HG02610 (cell line): ENCODE measurements around the gene NPHS2.
"Not testable (repeated sequence)": the region's sequence is repeated elsewhere in the genome, so short reads cannot be mapped to it uniquely, and the experiment has no call there.

Experiments
- ATAC-seq: cut with Tn5 transposase; IDR thresholded peaks from one replicate; pipeline ENCODE4 v1.9.1; 2021; ENCODE audit warnings: mild to moderate bottlenecking, moderate library complexity; ENCODE audit not compliant: unreplicated experiment

NPHS2 gene

DNA sequence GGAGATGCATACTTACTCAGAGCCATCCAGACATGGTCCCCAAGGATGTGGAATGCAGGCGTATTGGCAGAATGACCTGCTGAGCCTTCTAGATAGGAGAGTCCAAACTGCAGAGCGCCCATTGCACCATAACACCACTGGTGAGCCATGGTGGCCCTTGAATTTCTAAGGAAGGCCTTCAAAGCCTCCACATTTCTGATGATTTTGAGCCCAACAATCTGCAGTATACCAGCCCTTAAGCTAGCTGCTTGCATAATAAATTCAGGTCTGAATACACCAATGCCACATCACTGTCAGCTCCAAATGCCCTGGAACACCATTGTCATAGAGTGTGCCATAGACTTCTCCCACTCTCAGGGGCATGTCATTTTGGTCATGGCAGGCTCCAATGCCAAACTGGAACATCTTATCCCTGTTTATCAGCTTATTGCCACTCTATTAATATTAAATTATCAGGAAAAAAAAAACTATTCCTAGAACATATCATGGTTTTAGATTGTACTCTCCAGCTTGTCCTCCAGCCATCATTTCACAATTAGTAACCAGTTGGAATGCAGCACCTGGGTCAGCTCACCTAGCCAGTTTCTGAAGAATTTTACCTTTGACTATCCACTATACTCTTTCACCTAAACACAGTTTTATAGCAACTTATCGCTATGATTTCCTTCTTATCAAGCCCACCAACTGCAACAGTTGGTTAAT is 26.9 kb downstream of the NPHS2 start:
- ATAC-seq: no peak

DNA sequence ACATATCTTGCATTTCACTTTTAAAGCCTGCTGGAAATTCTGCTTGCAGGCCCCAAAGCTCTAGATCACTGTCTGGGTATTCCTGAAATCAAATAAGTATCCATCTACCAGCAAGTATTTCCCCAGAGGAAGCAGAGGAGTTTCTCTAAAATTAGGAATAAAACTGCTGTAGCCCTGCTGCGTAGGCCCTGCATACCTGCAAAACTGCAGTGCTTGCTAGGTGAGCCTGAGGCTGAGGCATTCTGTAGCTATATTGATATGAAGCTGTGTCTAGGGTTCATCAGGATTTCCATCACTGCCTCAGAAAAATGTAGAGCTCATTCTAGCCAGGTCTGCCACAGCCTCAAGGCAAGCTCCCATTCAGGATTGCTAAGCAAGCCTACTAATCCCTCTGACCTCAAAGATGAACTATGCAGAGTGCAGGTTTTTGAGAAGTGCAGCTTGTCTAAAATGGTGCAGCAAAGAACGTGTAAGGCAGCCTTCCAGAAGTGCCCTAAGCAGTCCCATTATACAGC is 28.7 kb downstream of the NPHS2 start:
- no peak for ATAC-seq

DNA sequence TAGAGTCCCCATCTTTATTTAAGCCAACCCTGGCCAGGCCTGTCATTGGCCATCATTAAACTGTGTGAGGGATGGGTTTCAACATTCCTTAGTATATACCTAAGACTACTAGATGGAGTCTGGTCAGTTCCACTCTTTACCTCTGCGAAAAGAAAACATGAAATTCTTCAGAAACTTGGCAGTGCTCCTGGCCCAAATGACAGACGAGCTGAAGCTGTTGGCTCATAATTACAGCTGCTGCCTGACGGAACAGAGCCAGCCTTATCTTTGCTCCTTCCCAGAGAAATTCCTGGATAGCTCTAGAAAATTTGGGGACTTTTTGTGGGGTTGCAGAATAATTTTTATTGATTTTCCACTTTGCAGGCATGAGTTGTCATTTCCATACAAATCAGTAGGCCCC is 30.4 kb downstream of the NPHS2 start:
- ATAC-seq: no peak

DNA sequence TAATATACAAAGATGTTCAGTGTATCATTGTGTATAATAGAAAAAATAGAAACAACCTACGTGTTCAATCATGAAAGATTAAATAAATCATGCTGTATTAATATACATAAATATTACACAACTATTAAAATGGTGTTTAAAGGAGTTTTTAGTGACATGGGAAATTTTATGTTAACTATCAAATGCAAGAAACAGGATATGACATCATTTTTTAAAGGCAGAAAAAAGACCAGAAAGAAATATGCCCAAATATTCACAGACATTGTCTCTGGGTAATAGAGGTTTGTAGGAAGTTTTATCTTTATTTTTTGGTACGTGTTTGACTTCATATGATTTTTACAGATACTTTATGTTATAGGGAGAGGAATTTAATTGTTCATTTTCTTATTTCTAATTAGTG is 34.0 kb downstream of the NPHS2 start:
- ATAC-seq: no peak

DNA sequence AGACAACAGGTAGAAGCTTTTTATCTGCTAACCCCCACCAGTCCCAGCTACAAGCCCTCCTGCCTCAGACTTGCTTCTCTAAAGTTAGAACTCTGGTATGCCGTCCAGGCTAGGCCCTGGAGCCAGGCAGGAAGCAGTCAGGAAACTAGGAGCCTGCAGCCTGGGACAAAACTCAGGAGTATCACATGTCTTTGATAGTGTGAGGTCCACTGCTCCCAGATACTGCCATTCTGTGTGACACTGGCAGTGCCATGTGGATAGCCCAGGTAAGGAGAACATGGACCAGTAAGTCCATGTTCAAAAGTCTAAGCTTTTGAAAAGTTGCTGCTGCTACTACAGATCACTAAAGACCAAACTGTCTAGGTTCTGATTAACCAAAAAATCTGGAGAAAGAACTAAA is 45.4 kb downstream of the NPHS2 start:
- no peak for ATAC-seq

DNA sequence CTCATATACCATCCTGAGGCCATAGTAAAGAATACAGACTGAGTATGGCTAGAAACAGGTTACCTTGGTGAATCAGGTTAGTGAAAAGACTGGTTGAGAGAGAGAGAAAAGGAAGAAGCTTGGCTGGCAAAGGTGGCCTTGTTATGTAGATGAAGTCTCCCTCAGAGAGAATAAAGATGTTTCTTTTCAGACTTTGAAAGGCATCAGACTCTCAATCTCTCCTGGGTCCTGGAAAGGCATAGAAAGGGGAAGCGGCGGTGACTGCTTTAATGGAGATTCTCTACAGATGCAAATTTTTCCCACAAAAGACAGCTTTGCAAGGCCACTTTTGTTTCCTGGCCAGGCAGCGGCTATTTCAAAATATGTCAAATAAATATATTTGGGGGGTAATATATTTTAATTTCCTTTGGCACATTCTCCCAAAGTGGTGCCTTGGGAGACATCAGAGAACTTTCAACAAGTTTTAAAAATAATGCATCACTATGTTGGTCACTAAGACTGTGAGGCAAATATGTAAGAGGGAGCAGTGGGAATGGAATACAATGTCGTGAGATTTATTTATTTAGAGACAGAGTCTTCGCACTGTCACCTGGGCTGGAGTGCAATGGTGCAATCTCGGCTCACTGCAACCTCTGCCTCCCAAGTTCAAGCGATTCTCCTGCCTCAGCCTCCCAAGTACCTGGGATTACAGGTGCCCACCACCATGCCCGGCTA is 46.1 kb downstream of the NPHS2 start:
- ATAC-seq: no peak

DNA sequence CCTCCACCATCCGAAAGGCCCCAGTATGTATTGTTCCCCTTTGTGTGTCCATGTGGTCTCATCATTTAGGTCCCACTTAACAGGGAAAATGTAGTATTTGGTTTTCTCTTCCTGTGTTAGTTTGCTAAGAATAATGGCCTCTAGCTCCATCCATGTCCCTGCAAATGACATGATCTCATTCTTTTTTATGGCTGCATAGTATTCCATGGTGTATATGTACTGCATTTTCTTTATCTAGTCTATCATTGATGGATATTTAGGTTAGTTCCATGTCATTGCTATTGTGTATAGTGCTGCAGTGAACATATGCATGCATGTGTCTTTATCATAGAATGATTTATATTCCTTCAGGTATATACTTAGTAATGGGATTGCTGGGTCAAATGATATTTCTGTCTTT is 57.2 kb downstream of the NPHS2 start:
- not testable (repeated sequence) for ATAC-seq

DNA sequence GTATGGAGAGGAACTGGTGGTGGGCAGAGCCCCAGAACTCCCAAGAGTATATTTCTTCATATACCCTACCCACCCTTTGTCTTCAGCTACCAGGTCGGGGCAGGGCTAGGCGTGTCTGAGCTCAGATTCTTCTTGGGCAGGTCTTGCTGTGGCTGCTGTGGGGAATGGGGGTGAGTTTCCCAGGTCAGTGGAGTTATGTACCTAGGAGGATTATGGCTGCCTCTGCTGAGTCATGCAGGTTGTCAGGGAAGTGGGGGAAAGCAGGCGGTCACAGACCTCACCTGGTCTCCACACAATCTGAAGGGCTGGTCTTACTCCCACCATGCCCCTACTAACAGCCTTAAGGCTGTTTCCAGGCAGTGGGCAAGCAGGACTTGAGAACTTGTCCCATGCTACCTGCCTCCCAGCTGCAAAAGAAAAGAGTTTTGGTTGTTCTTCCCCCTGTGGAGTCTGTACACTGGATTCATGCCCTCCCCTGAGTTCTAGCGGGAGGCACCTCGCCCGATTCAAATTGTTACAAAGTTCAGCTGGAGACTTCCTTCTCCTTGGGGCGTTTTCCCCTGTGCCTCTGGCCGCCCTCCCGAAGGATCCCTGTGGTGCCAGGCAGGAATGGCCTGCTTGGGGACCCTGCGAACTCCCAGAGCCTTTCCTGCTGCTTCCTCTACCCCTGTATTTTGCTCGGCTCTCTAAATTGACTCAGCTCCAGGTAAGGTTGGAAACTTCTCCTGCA is 58.6 kb downstream of the NPHS2 start:
- ATAC-seq: no peak

DNA sequence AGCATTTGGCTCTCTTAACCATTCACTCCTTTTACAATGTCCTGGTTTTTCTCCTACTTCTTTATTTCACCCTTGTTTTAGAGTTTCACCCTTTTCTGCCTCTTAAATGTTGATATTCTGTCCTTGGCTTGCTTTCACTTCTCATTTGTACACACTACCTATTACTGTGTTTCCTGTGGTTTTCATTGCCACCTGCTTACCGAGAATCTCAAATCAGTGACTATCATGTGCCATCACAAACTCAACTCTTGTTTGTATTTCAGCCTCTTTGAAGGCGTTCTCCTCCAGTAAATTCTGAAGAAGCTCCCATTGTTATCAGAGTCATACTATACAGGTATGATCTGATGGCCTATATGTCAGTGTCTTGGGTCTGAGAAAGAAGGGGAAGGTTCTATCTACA is 65.7 kb downstream of the NPHS2 start:
- ATAC-seq: peak; percentile 51

DNA sequence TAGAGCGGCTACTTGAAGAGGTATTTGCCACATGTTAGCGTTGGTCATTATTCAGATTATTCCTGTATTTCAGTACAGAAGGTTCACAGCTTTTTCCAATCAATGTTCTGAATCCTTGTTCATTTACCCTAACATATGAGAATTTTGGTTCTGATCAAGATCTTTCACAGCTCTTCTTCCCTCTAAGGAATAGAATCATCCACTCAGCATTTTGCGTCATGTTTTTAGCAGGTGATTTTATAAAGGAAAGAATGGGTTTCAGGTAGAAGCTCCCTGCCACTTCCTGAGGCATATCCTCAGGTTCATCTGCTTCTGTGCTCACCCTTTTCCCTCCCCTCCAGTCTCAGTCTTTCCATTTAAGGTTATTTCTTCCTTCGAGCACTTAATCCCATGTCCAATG is 66.4 kb downstream of the NPHS2 start:
- no peak for ATAC-seq

DNA sequence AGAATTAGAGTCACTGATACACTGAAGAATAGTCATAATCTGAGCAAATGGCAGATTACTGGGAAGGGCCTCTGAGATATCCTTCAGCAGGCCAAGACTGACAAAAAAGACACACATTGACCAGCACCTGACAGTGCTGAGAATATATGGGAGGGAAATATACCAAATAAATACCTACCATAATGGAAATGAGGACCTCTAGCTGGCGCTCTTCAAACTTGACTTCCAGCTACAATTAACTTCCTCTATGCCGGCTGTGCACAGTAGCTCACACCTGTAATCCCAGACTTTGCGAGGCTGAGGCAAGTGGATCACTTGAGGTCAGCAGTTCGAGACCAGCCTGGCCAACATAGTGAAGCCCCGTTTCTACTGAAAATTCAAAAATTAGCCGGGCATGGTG is 69.5 kb downstream of the NPHS2 start:
- no peak for ATAC-seq
